Tibial nerve (tissue), 4 donors: ENCODE measurements around the gene CTSO. TPM values are rescaled to one million over a fixed set of nuclear protein-coding genes. Genes with fewer than 3 reads are reported as not detected.

Source experiments
- DNase-seq, 2 donors: peaks; one replicate each; pipeline ENCODE4 v3.0.0-alpha.2; 2019; ENCODE audit warnings: low spot score in 2 of 2
- H3K27ac ChIP-seq, 4 donors: fragments of 200-600 bp; sonication (generic) in 3 of 4; one replicate each; pipeline ENCODE4 v1.5.1; 2017 to 2019; ENCODE audit warnings: mild to moderate bottlenecking in 1 of 4
- H3K27me3 ChIP-seq, 2 donors: fragments of 200-600 bp; sonication (generic) in 1 of 2; one replicate each; pipeline versions ENCODE4 v1.5.1 to v1.6.0; 2017 to 2019
- H3K36me3 ChIP-seq, 3 donors: fragments of 200-600 bp; sonication (generic); one replicate each; pipeline ENCODE4 v1.5.1; 2018 to 2019
- H3K4me1 ChIP-seq, 4 donors: fragments of 200-600 bp; sonication (generic) in 3 of 4; one replicate each; pipeline ENCODE4 v1.5.1; 2017 to 2019
- H3K4me3 ChIP-seq, 4 donors: fragments of 200-600 bp; sonication (generic) in 3 of 4; one replicate each; pipeline ENCODE4 v1.5.1; 2017 to 2019; ENCODE audit warnings: mild to moderate bottlenecking in 1 of 4, moderate library complexity in 1 of 4
- H3K9me3 ChIP-seq, 4 donors: fragments of 200-600 bp; sonication (generic) in 3 of 4; one replicate each; pipeline ENCODE4 v1.5.1; 2017 to 2019
- CTCF ChIP-seq, 5 experiments: fragments of 200-600 bp in 3 of 5; fragments of 450-650 bp in 2 of 5; sonication (generic) in 3 of 5; IDR thresholded peaks; one replicate each; pipeline ENCODE4 v1.5.1; 2016 to 2019; ENCODE audit warnings: antibody characterized with exemption in 5 of 5, mild to moderate bottlenecking in 3 of 5, moderate library complexity in 2 of 5
- EP300 ChIP-seq, 2 donors: sonication (generic); formaldehyde crosslinking; IDR thresholded peaks; one replicate each; pipeline ENCODE4 v1.6.1; 2017; ENCODE audit warnings: antibody characterized with exemption in 2 of 2, mild to moderate bottlenecking in 1 of 2
- POLR2A ChIP-seq, 2 donors: fragments of 450-650 bp; IDR thresholded peaks; one replicate each; pipeline ENCODE4 v1.6.1; 2017; ENCODE audit warnings: antibody characterized with exemption in 2 of 2, mild to moderate bottlenecking in 2 of 2, moderate library complexity in 2 of 2
- WGBS, 2 donors: methylation state at CpG; one replicate each; pipeline ENCODE4 v1.1.5; 2018; 5-methylcytosine and 5-hydroxymethylcytosine counted together
- total RNA-seq, 4 donors: library from RNA; depleted of rRNA; stranded (reverse); fragments of >200 nt; gene quantifications; one replicate each; pipeline ENCODE4 v1.1.0, GENCODE V29; 2016

Gene CTSO
- total RNA-seq, result 10 to 100 TPM in 3 of 4 donors, 1 to 10 TPM in 1; 8.7 to 30.2 (median 26.1) TPM

GRCh38 chr4:155953151-155954117 lies at the start of gene CTSO:
CTSO (minus strand) TSS chr4:155953866; CDS start chr4:155953847, 19 bp downstream.
- 1% methylated on average over 23 to 51 of the region's 58 CpGs for WGBS, 2 donors
- Histone ChIP-seq H3K4me1 (peaks cover 0 to 14% (median 4%) of the 10 kb centered on the region in 4 donors), H3K27me3 (no peaks in the 10 kb centered on the region), H3K27ac (peak within 1 kb of the TSS; percentile 97 to 99 (median 98)), H3K9me3 (no peaks in the 10 kb centered on the region), H3K4me3 (peak within 1 kb of the TSS; percentile 66 to 95 (median 86)), H3K36me3 (no peaks in the 10 kb centered on the region)
- peak; percentile 64 to 93 for DNase-seq
- peak in 1 of 2 donors; percentile 27 for TF ChIP-seq POLR2A (IDR thresholded peaks at IDR 0.05)
- TF ChIP-seq CTCF (IDR thresholded peaks at IDR 0.05), result peak; percentile 51 to 68 (median 57)
- TF ChIP-seq EP300 (IDR thresholded peaks at IDR 0.05), result peak in 1 of 2 donors; percentile 55

GRCh38 chr4:156000491-156000890 lies 46.8 kb upstream of the CTSO start:
- Histone ChIP-seq H3K4me1 (peaks cover 0 to 8% (median 0%) of the 10 kb centered on the region in 4 donors), H3K9me3 (peaks cover 0 to 3% (median 0%) of the 10 kb centered on the region in 4 donors), H3K36me3 (no peaks in the 10 kb centered on the region), H3K27ac (no peak overlapping the region), H3K27me3 (no peaks in the 10 kb centered on the region), H3K4me3 (no peak overlapping the region)
- 84 to 87% methylated on average over 3 of the region's 3 CpGs for WGBS, 2 donors
- no peak for DNase-seq
- TF ChIP-seq POLR2A (IDR thresholded peaks at IDR 0.05), result no peak
- TF ChIP-seq CTCF (IDR thresholded peaks at IDR 0.05), result no peak
- TF ChIP-seq EP300 (IDR thresholded peaks at IDR 0.05), result no peak

- Histone ChIP-seq H3K4me3 (peak overlapping the region in 1 of 4 donors; percentile 11), H3K27me3 (no peaks in the 10 kb centered on the region), H3K27ac (no peak overlapping the region), H3K9me3 (peaks cover 0 to 3% (median 0%) of the 10 kb centered on the region in 4 donors), H3K36me3 (no peaks in the 10 kb centered on the region), H3K4me1 (peaks cover 0 to 8% (median 0%) of the 10 kb centered on the region in 4 donors)
- WGBS, 2 donors, result 13 to 21% methylated on average over 7 of the region's 7 CpGs
- TF ChIP-seq EP300 (IDR thresholded peaks at IDR 0.05) (no peak), CTCF (IDR thresholded peaks at IDR 0.05) (peak in 1 of 5 experiments; percentile 18)
- peak in 1 of 2 donors; percentile 36 for DNase-seq
Measured at GRCh38 chr4:155999725-156000124, 46.1 kb upstream of the CTSO start.

GRCh38 chr4:155995069-155995468 lies 41.4 kb upstream of the CTSO start:
- H3K27ac ChIP-seq, result no peak overlapping the region
- no peak overlapping the region for H3K4me3 ChIP-seq
- H3K4me1 ChIP-seq, result peaks cover 0 to 8% (median 0%) of the 10 kb centered on the region in 4 donors
- TF ChIP-seq EP300 (IDR thresholded peaks at IDR 0.05), result no peak
- TF ChIP-seq POLR2A (IDR thresholded peaks at IDR 0.05), result no peak
- TF ChIP-seq CTCF (IDR thresholded peaks at IDR 0.05), result no peak
- H3K27me3 ChIP-seq, result no peaks in the 10 kb centered on the region
- H3K36me3 ChIP-seq, result no peaks in the 10 kb centered on the region
- H3K9me3 ChIP-seq, result no peaks in the 10 kb centered on the region
- DNase-seq, result no peak
